Measurements from ENCODE around the gene HLA-DRB1. TPM values are rescaled to one million over a fixed set of nuclear protein-coding genes. Genes with fewer than 3 reads are reported as not detected.
"Not testable (repeated sequence)": the region's sequence is repeated elsewhere in the genome, so short reads cannot be mapped to it uniquely, and the experiment has no call there.

The HLA-DRB1 gene
- total and polyA plus RNA-seq, 2 experiments from 2014 or later, result 0.38 to 1.5 TPM

DNA sequence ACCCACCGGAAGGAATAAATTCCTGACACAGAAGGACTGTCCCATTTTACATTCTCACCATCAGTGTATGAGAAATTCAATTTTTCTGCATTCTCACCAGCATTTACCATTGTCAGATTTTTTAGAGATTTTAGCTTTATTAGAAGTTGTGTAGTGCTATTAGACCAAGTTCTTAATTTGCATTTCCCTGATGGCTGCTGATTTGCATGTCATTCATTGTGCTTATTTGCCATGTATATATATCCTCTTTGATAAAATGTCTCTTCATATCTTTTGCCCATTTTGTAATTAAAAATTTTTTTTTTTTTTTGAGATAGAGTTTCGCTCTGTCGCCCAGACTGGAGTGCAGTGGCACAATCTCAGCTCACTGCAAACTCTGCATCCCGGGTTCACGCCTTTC, 49.8 kb downstream of the HLA-DRB1 start:
- H4K20me1 ChIP-seq (replicated peaks; ENCODE audit: insufficient read depth), result no peaks in the 10 kb centered on the region
- H3K36me3 Mint-ChIP-seq (ENCODE audit: low read depth), result no peaks in the 10 kb centered on the region
- H3K4me3 ChIP-seq, result no peak overlapping the region
- no peaks in the 10 kb centered on the region; the same call in 2 of the 3 replicates for H3K9me3 Mint-ChIP-seq
- H3K27ac Mint-ChIP-seq, result no peak overlapping the region
- no peaks in the 10 kb centered on the region for H3K27me3 ChIP-seq (ENCODE audit: insufficient read depth)
- no peak overlapping the region for H3K27ac ChIP-seq (ENCODE audit: low read depth)
- H3K36me3 ChIP-seq (ENCODE audit: insufficient read depth), result no peaks in the 10 kb centered on the region
- no peak overlapping the region for H3K4me3 Mint-ChIP-seq
- H3F3A ChIP-seq (replicated peaks; ENCODE audit: low read depth), result no peaks in the 10 kb centered on the region
- no peak overlapping the region for H3K4me2 ChIP-seq
- no peaks in the 10 kb centered on the region for H3K79me2 ChIP-seq (replicated peaks; ENCODE audit: insufficient read depth)
- peaks cover 2% of the 10 kb centered on the region for H3K27me3 Mint-ChIP-seq (ENCODE audit: insufficient read depth, low read depth, poor library complexity)
- no peaks in the 10 kb centered on the region for H3K4me1 ChIP-seq (ENCODE audit: insufficient read depth)
- TF ChIP-seq EZH2phosphoT487 (IDR thresholded peaks at IDR 0.05; ENCODE audit: unreplicated experiment), result no peak
- TF ChIP-seq ZNF331 (CRISPR knock-in tag; IDR thresholded peaks at IDR 0.05; ENCODE audit: low read depth), result no peak
- TF ChIP-seq, protein P1, sequence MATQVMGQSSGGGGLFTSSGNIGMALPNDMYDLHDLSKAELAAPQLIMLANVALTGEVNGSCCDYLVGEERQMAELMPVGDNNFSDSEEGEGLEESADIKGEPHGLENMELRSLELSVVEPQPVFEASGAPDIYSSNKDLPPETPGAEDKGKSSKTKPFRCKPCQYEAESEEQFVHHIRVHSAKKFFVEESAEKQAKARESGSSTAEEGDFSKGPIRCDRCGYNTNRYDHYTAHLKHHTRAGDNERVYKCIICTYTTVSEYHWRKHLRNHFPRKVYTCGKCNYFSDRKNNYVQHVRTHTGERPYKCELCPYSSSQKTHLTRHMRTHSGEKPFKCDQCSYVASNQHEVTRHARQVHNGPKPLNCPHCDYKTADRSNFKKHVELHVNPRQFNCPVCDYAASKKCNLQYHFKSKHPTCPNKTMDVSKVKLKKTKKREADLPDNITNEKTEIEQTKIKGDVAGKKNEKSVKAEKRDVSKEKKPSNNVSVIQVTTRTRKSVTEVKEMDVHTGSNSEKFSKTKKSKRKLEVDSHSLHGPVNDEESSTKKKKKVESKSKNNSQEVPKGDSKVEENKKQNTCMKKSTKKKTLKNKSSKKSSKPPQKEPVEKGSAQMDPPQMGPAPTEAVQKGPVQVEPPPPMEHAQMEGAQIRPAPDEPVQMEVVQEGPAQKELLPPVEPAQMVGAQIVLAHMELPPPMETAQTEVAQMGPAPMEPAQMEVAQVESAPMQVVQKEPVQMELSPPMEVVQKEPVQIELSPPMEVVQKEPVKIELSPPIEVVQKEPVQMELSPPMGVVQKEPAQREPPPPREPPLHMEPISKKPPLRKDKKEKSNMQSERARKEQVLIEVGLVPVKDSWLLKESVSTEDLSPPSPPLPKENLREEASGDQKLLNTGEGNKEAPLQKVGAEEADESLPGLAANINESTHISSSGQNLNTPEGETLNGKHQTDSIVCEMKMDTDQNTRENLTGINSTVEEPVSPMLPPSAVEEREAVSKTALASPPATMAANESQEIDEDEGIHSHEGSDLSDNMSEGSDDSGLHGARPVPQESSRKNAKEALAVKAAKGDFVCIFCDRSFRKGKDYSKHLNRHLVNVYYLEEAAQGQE (IDR thresholded peaks at IDR 0.05; ENCODE audit: unreplicated experiment), result no peak
- TF ChIP-seq, protein P2, sequence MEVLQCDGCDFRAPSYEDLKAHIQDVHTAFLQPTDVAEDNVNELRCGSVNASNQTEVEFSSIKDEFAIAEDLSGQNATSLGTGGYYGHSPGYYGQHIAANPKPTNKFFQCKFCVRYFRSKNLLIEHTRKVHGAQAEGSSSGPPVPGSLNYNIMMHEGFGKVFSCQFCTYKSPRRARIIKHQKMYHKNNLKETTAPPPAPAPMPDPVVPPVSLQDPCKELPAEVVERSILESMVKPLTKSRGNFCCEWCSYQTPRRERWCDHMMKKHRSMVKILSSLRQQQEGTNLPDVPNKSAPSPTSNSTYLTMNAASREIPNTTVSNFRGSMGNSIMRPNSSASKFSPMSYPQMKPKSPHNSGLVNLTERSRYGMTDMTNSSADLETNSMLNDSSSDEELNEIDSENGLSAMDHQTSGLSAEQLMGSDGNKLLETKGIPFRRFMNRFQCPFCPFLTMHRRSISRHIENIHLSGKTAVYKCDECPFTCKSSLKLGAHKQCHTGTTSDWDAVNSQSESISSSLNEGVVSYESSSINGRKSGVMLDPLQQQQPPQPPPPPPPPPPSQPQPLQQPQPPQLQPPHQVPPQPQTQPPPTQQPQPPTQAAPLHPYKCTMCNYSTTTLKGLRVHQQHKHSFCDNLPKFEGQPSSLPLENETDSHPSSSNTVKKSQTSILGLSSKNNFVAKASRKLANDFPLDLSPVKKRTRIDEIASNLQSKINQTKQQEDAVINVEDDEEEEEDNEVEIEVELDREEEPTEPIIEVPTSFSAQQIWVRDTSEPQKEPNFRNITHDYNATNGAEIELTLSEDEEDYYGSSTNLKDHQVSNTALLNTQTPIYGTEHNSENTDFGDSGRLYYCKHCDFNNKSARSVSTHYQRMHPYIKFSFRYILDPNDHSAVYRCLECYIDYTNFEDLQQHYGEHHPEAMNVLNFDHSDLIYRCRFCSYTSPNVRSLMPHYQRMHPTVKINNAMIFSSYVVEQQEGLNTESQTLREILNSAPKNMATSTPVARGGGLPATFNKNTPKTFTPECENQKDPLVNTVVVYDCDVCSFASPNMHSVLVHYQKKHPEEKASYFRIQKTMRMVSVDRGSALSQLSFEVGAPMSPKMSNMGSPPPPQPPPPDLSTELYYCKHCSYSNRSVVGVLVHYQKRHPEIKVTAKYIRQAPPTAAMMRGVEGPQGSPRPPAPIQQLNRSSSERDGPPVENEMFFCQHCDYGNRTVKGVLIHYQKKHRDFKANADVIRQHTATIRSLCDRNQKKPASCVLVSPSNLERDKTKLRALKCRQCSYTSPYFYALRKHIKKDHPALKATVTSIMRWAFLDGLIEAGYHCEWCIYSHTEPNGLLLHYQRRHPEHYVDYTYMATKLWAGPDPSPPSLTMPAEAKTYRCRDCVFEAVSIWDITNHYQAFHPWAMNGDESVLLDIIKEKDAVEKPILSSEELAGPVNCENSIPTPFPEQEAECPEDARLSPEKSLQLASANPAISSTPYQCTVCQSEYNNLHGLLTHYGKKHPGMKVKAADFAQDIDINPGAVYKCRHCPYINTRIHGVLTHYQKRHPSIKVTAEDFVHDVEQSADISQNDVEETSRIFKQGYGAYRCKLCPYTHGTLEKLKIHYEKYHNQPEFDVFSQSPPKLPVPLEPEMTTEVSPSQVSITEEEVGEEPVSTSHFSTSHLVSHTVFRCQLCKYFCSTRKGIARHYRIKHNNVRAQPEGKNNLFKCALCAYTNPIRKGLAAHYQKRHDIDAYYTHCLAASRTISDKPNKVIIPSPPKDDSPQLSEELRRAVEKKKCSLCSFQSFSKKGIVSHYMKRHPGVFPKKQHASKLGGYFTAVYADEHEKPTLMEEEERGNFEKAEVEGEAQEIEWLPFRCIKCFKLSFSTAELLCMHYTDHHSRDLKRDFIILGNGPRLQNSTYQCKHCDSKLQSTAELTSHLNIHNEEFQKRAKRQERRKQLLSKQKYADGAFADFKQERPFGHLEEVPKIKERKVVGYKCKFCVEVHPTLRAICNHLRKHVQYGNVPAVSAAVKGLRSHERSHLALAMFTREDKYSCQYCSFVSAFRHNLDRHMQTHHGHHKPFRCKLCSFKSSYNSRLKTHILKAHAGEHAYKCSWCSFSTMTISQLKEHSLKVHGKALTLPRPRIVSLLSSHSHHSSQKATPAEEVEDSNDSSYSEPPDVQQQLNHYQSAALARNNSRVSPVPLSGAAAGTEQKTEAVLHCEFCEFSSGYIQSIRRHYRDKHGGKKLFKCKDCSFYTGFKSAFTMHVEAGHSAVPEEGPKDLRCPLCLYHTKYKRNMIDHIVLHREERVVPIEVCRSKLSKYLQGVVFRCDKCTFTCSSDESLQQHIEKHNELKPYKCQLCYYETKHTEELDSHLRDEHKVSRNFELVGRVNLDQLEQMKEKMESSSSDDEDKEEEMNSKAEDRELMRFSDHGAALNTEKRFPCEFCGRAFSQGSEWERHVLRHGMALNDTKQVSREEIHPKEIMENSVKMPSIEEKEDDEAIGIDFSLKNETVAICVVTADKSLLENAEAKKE (CRISPR knock-in tag; IDR thresholded peaks at IDR 0.05), result no peak
- no peak for TF ChIP-seq JUNB (IDR thresholded peaks at IDR 0.05; ENCODE audit: unreplicated experiment)
- TF ChIP-seq, protein P3, sequence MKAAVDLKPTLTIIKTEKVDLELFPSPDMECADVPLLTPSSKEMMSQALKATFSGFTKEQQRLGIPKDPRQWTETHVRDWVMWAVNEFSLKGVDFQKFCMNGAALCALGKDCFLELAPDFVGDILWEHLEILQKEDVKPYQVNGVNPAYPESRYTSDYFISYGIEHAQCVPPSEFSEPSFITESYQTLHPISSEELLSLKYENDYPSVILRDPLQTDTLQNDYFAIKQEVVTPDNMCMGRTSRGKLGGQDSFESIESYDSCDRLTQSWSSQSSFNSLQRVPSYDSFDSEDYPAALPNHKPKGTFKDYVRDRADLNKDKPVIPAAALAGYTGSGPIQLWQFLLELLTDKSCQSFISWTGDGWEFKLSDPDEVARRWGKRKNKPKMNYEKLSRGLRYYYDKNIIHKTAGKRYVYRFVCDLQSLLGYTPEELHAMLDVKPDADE (IDR thresholded peaks at IDR 0.05), result no peak
- no peak for ATAC-seq
- no peak for DNase-seq (ENCODE audit: low spot score)
- H3K9me2 ChIP-seq (ENCODE audit: insufficient read depth), result no peaks in the 10 kb centered on the region
- H3K4me1 Mint-ChIP-seq, result no peaks in the 10 kb centered on the region
- H2AFZ ChIP-seq, result no peak overlapping the region

DNA sequence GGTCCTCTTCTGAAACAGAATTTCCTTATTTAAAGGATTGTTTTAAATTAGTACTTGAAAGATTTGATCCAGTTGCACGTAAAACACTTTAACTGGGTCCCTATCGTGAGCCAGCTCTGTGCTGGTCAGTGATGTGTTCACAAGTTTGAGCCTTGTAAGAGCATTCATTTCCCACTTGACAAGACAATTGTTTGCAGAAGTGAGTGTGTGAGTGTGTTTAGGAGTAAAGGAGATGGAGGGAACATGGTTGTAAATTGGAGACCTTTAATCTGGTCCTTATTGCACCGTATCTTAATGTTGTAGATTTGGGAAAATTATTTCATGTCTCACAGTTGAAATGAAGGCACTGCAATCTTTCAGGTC, 59.2 kb downstream of the HLA-DRB1 start:
- not testable (repeated sequence) for H3K36me3 ChIP-seq (ENCODE audit: insufficient read depth); H3K27ac ChIP-seq (ENCODE audit: low read depth); H3K4me1 ChIP-seq (ENCODE audit: insufficient read depth); H3K4me3 ChIP-seq; H3K9me2 ChIP-seq (ENCODE audit: insufficient read depth); H3K27me3 Mint-ChIP-seq (ENCODE audit: insufficient read depth, low read depth, poor library complexity); ATAC-seq; H3F3A ChIP-seq (replicated peaks; ENCODE audit: low read depth); H4K20me1 ChIP-seq (replicated peaks; ENCODE audit: insufficient read depth); DNase-seq (ENCODE audit: low spot score); H3K27ac Mint-ChIP-seq; H3K4me3 Mint-ChIP-seq; H3K79me2 ChIP-seq (replicated peaks; ENCODE audit: insufficient read depth); H3K36me3 Mint-ChIP-seq (ENCODE audit: low read depth); H3K27me3 ChIP-seq (ENCODE audit: insufficient read depth); H3K9me3 Mint-ChIP-seq; H3K4me2 ChIP-seq; H2AFZ ChIP-seq; H3K4me1 Mint-ChIP-seq

Measured in GM23338 (cell line).